ENCODE measurements around the gene UTS2B. TPM values are rescaled to one million over a fixed set of nuclear protein-coding genes. Genes with fewer than 3 reads are reported as not detected.
"Not testable (repeated sequence)": the region's sequence is repeated elsewhere in the genome, so short reads cannot be mapped to it uniquely, and the experiment has no call there.

Gene UTS2B
- total RNA-seq, 1 donor from 2014 or later, result 0.19 TPM

DNA sequence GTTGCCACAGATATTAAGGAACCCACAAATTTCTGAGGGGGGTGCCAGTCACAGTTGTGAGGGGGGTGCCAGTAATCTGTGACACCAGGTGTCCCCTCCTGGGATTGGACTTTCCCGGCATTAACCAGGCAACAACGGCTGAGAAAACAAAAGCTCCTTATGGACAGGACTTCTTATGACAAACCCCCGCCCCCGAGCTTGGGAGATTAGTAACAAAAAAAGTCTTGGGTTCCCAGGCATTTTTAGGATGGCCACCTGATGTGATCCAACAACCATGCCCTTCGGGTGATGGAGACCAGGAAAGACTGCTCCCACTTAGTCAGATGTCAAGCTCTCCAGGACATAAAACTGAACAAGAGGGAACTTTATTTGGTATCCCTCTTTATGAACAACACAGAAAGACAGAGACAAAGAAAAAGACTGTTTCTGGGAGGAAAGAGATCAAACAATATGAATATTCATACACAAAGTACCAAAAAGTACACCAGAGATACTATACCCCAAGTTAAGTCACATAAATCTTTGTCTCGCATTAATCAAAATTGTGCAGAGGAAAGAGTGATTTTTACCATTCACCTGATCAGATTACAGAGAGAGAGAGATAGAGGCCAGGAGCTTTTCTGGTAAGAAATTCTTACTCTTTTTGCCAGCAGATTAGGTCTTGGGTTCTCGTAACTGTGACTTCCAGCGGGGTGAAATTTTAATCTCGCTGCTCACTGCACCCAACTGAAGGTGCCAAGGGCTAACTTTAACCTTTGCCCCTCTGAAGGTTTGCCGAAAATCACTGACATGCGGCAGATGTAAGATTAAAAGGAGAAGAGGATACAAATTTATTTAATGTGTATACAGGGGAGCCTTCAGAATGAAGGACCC lies 69.7 kb downstream of the UTS2B start:
- ATAC-seq (ENCODE audit: poor library complexity), result no peak
- intact Hi-C loops (cut with DNase I), result no loop called here
- no peak for DNase-seq

DNA sequence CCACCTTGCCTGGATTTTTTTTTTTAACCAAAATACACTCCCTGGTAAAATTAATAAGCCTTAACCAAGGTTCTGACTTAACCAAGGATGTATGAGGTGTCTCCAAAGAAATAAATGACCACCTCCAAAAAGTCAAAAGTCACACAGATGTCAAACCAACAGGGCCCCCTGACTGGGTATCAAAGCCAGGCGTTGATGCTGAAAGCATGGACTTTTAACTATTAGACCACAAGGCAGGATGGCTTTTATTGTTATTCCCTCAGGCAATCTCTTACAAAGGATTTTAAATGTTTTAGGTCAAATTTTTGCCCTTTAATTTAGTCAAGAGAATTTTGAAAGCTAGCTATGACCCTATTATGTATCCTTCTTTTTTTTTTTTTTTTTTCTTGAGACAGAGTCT lies 70.8 kb downstream of the UTS2B start:
- ATAC-seq (ENCODE audit: poor library complexity) (no peak), DNase-seq (no peak)
- intact Hi-C loops (cut with DNase I), result no loop called here

DNA sequence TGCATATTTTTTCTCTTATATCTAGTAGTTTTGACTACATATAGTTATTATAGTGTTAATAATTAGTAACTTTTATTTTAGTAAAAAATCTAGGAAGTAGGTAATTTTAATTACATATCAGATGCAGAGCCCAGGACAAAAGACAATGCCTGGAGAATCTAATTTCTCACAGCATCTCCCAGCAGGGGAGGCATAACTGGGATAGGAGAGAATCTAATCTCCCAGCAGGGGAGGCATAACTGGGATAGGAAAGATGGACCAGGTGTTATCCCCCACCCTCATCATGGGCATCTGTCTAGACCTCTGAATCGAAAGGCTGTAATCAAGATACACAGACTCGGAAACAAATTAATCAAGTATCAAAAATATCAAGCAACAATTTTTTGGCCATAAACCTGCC lies 73.0 kb downstream of the UTS2B start:
- no peak for DNase-seq
- no peak for ATAC-seq (ENCODE audit: poor library complexity)
- intact Hi-C loops (cut with DNase I), result no loop called here

DNA sequence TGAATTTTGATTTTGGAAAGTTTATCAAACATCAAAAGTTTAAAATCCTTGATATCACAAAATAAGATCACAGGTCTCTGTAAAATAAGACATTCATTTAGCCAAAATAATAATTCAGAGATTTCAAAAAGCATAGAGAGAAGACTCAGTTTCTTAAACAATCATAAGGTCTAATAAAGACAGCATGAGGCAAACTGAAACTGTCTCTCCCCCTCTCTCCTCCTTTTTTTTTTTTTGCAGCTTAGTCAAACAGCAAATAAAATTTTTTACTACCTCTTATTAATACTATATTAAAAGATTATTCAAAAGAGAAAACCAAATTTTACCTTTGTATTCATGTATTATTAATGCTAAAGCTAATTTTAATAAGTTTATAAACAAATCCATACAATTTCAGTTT lies 73.9 kb downstream of the UTS2B start:
- no peak for ATAC-seq (ENCODE audit: poor library complexity)
- intact Hi-C loops (cut with DNase I), result no loop called here
- DNase-seq, result no peak

DNA sequence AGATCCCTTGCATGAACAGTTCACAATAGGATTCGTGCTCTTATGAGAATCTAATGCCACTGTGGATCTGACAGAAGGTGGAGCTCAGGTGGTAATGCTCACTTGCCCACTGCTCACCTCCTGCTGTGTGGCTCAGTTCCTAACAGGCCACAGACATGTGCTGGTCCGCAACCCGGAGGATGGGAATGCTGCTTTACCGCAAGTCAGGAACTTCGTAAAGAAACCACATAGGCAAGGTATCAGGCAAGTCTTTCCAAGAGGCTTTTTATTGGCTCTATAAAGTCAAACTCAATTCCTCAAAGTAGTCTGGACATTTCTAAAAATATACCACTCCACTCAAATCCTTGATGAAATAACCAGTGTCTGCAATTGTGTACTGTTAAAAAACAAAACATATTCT lies 75.2 kb downstream of the UTS2B start:
- intact Hi-C loops (cut with DNase I), result no loop called here
- no peak for DNase-seq

DNA sequence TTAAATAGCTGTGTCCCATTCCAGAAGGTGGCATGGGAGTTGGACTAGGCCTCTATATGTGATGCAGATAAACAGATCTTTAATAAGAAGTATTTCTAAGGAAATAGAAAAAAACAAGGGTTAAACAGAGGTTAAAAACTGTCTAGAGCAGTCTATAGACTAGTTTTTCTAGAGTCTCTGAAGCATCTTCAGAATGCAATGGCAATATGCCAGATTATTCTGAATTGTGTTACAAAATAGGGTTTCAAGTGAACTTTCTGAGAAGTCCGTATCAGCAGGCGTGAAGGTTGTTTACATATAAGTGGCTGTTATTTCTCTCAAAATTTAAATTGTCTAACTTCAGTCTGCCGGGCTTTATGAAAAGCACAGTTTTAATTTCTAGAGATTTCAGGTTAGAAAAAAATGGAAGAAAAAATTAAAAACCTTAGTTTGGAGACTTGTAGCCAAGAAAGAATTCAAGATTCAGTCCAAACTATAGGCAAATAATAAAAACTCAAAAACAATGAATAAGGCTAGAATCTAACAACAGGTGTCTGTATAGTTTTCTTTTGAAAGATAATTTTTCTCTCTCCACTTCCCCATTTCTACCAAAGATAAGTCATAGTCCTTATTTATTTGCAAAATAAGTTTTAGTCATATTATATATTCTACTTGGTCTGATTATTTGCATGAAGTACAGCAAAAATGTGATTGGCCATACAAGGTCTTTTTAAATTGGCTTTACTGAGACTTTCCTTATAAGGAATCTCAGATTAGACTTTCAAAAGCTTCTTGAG lies 76.0 kb downstream of the UTS2B start:
- ATAC-seq (ENCODE audit: poor library complexity), result no peak
- intact Hi-C loops (cut with DNase I), result no loop called here

More for the DNA sequence above, 75.2 kb downstream of the UTS2B start:
- no peak for ATAC-seq (ENCODE audit: poor library complexity)

DNA sequence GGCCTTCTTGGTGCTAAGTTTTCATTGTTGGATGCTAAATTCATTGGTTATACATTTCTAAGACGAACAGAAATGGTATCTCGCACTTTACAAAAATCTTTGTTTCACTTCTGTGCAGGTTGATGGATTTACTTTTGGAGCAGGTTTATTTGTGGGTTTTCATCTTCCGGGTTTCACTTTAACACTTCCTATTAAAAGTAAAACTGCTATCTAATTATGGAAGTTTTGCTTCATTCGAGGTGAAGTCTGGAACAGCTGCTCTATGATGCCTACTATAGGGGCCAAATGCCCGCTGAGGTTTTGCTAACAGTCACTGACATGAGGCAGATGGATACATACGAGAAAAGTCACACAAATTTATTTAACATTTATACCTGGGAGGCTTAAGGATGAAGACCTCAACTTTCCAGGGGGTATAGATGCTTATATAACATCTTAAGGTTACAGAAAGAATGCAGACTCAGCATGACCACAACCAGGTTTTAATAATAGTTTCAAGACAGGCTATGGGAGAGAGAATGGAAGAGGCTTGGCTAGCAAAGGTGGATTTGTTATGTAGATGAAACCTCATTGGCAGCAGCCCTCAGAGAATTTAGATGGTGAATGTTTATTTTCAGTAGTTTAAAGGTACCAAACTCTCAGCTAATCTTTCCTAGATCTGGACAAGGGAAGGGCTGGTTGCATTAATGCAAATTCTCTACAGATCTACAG lies 77.1 kb downstream of the UTS2B start:
- intact Hi-C loops (cut with DNase I), result no loop called here
- DNase-seq (no peak), ATAC-seq (ENCODE audit: poor library complexity) (no peak)

More for the DNA sequence above, 76.0 kb downstream of the UTS2B start:
- DNase-seq, result no peak

DNA sequence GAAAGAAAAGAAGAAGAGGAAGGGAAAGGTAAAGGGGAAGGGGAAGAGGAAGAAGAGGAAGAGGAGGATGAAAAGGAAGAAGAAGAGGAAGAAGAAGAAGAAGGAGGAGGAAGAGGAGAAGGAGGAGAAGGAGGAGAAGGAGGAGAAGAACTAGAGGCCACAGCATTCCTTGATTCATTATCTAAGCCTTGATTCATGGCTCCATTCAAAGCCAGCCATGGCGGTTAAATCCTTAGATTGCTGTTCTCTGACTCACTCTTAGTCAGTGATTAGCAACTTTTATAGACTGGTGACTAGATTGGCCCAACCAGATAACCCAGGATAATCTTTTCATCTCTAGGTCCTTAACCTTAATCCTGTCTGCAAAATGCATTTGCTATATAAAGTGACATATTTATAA lies 83.7 kb downstream of the UTS2B start:
- intact Hi-C loops (cut with DNase I), result loop anchor here (10.0 kb wide), 2 partner anchors 78 to 148 kb away; partner anchors contain the start of gene CCDC50
- ATAC-seq (ENCODE audit: poor library complexity), result no peak
- DNase-seq, result no peak

DNA sequence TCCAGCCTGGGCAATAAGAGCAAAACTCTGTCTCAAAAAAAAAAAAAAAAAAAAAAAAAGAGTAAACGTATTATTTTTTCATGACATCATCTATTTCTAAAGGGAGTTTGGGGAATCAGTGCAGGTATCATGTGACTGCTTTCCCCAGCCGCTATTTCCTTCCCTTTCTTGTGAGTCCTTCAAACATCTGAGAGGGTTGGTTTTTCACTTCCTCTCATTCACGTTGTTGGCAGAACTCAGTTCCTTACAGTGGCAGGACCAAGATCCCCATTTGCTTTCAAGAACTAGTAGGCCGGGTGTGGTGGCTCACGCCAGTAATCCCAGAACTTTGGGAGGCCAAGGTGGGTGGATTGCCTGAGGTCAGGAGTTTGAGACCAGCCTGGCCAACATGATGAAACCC lies 84.3 kb downstream of the UTS2B start:
- peak; percentile 66 for ATAC-seq (ENCODE audit: poor library complexity)
- intact Hi-C loops (cut with DNase I), result loop anchor here (10.0 kb wide), 2 partner anchors 79 to 149 kb away; partner anchors contain the start of gene CCDC50
- not testable (repeated sequence) for DNase-seq

DNA sequence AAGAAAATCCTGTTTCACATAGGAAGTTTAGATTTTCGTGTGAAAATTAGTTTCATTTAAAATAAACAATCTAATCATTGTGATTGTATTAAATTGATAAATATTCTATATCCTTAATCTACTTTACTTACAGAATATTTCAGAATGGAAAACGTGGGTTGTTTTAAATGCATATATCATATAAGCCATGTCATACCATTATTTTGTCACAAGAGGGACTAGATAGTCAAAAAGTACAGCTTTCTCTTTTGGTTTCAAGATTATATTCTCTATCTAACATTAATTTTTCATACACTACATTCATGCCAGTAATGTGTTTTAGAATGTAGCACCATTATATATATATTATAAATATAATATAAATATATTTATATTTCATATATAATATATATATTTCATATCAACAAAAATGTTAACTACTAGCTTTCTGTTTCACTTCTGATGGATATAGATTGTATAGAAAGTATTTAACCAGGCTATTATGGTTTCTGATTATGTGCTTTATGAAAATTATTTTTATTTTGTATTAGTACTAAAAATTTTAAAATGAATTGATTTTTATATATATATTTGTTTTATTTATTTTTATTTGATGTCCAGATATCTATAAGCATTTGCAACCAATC lies 86.0 kb downstream of the UTS2B start:
- intact Hi-C loops (cut with DNase I), result loop anchor here (10.0 kb wide), 2 partner anchors 80 to 150 kb away; partner anchors contain the start of gene CCDC50
- DNase-seq (no peak), ATAC-seq (ENCODE audit: poor library complexity) (no peak)

DNA sequence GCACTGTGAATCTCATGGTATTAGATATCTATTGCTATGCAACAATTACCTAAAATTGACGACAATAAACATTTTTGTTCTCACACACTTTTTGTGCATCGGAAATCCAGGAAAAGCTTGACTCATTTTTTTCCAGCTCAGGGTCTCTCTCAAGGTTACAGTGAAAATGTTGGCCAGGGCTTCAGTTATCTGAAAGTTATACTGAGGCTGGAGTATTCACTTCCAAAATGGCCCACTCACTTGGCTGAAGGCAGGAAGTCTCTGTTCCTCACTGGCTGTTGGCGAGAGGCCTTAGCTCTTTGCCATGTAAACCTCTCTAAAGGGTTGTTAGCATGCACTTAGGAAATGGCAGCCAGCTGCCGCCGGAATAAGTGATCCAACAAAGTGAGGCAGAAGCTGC lies 89.8 kb downstream of the UTS2B start:
- DNase-seq (no peak), ATAC-seq (ENCODE audit: poor library complexity) (no peak)
- intact Hi-C loops (cut with DNase I), result loop anchor here (10.0 kb wide), 2 partner anchors 84 to 154 kb away; partner anchors contain the start of gene CCDC50

DNA sequence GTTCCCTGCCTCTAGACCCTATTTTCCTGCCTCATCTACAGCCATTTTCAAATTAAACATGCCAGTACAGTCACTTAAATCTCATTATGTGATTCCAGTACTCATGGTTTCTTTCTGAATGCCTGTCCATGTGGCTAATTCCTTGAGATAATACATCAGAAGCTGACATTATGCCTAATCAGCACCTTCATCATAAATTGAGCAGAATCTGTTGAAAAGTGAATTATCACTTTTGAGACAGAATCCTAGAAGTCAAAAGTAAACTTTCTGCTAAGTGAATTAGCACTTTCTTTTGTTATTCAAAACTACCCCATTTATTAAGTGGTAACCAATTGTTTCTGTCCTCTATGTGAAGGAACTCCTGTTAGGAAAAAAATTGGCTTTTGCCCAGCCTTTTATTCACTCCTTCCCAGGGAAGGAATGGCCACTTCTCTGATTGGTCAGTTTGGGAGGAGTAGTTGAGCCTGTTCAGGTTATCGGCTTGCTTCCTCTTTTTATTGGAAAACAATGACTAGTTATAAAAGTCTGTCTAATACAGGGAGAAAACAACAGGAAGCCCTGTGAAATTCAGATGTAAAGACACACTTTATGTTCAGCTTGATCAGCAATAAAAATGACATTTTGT lies 90.8 kb downstream of the UTS2B start:
- ATAC-seq (ENCODE audit: poor library complexity) (no peak), DNase-seq (no peak)
- intact Hi-C loops (cut with DNase I), result loop anchor here (10.0 kb wide), 2 partner anchors 85 to 155 kb away; partner anchors contain the start of gene CCDC50

DNA sequence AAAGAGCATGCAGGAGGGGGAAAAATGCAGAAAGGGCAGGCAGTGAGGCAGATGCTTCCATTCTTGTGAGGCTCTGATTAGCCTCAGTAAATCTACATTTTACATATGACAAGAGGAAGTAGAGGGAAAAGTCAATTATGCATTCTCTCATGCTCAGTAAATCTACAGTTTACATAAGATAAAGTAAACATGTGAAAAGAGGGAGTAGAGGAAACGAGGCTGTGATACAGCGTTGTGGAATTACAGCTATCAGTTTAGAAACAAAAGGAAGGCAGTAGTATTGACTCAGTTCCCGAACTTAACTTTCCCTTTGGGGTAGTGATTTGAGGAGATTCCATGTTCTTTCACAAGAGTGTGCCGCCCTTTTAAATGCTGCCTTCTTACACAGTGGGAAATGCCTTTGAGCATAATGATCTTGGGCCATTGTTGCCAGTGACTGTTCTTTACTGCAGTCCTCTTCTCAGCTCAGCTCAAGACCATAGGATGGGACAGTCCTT lies 92.0 kb downstream of the UTS2B start:
- DNase-seq (no peak), ATAC-seq (ENCODE audit: poor library complexity) (no peak)
- intact Hi-C loops (cut with DNase I), result no loop called here

DNA sequence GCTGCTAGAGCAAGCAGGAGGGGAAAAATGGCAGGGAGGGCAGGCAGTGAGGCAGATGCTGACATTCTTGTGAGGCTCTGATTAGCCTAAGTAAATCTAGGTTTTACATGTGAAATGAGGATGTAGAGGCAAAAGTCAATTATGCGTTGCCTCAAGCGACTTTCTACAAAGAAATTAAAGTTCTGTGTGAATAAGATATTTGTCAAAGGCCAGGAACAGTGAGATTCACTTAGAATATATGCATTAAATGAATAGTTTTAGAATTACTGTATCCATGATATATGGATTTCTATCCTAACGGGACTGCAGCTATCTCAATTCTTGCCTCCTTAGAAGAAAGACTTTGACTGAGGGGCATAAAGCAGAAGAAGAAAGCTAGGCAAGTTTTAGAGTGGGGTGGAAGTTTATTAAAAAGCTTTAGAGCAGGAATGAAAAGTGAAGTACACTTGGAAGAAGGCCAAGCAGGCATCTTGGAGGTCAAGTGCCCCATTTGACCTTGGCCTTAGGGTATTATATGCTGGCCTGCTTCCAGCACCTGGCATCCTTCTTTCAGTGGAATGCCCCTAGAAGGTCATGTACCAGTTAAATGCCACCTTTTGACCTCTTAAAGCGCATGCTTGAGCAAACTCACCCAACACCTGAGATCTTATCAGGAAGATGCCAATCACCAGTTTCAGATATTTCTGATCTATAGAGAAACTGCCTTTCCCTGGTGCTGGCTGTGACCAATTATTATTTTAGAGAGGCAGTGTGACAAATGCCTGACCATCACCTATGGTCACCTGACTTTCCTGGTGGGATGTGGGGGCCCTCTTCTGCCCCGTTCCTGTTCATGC lies 93.1 kb downstream of the UTS2B start:
- intact Hi-C loops (cut with DNase I), result no loop called here
- DNase-seq (no peak), ATAC-seq (ENCODE audit: poor library complexity) (no peak)

DNA sequence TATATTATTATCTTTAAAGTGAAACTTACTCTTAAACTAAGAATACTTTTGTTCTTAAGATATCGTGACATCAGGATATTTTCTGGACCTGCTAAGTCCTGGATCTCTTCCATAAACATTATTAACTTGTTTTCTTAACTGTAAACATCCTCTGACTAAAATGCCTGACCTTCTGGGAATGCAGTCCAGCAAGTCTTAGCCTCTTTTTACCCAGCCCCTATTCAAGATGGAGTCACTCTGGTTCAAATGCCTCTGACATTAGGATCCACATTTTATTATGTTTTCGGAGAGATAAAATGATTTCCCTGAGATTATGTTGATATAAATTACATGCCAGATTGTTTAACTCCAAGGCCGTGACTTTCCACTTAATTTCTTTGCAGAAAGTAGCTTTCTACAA lies 93.7 kb downstream of the UTS2B start:
- intact Hi-C loops (cut with DNase I), result no loop called here
- no peak for DNase-seq
- ATAC-seq (ENCODE audit: poor library complexity), result no peak

DNA sequence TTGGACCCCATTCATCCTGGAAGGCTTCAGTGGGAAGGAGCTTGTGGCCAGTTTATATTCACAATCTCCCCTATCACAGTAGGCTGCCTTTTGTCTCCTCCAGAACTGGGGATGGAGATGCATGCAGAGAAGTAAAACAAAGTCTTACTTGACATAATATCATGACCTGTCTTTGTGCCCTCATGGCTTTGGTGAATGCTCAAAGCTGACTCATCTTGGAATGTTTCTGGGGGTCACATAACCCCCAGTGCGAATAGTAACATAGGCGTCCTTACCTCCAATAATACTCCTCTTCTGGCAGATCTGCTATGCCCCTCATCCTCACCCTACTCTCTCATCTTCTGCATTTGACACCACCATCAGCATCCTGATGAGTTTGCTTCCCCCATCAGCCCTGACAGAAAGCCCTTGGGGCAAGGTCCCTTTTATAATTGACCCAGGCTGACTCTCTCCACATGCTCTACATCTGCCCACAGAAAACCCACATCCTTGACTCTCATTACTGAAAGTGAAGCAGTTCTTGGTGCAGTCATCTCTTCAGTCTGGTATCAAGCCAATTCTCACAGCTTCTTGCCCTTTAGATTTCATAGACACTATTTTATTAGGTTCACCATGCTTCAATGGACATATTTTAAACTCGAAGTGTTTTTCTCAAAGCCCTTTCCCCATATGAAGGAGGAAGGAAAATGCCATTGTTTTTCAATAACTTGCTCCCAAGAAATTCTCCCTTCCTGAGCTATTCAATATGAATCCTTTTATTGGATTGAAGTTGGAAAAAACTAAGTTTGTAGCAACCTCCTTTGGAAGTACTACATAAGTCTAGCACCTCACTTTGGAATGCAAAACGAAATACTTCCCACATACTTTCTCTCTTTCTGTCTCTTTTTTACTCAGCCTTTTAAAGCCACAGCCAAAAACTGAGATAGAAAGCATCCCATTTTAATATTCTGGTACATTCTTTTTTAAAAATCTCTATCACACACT lies 94.7 kb downstream of the UTS2B start:
- ATAC-seq (ENCODE audit: poor library complexity) (no peak), DNase-seq (no peak)
- intact Hi-C loops (cut with DNase I), result no loop called here
